Activated CD4-positive, alpha-beta memory T cell treated with anti-CD3 and anti-CD28 coated beads for 36 hours (primary cell): ENCODE measurements around the gene CNNM2. TPM values are rescaled to one million over a fixed set of nuclear protein-coding genes. Genes with fewer than 3 reads are reported as not detected.
A peak's percentile ranks its signal among the peaks of the same experiment; 100 is the strongest.

Experiments used
- CTCF ChIA-PET: fragments of 350-600 bp; sonication (Branson Sonifier 250); formaldehyde crosslinking; loops from one replicate; lab custom pipeline; 2021; ENCODE audit warnings: antibody characterized with exemption, inconsistent platforms; lab: Charles Lee
- POLR2A ChIA-PET: fragments of 350-600 bp; sonication (Branson Sonifier 250); formaldehyde crosslinking; loops from one replicate; lab custom pipeline; 2021; ENCODE audit warnings: antibody characterized with exemption; lab: Charles Lee
- DNase-seq: peaks from one replicate; pipeline ENCODE4 v3.0.0-alpha.2; 2020
- H3K27ac Mint-ChIP-seq: one replicate; pipeline ENCODE4 v1.8.0; 2021; ENCODE audit warnings: mixed read lengths
- H3K27me3 Mint-ChIP-seq: one replicate; pipeline ENCODE4 v1.8.0; 2021; ENCODE audit warnings: mixed read lengths
- H3K36me3 Mint-ChIP-seq: one replicate; pipeline ENCODE4 v1.8.0; 2021; ENCODE audit warnings: mixed read lengths
- H3K4me1 Mint-ChIP-seq: one replicate; pipeline ENCODE4 v1.8.0; 2021; ENCODE audit warnings: low read depth, mixed read lengths
- H3K4me3 Mint-ChIP-seq: one replicate; pipeline ENCODE4 v1.8.0; 2021; ENCODE audit warnings: mild to moderate bottlenecking, mixed read lengths
- H3K9me3 Mint-ChIP-seq: one replicate; pipeline ENCODE4 v1.8.0; 2021; ENCODE audit warnings: mixed read lengths
- intact Hi-C: fragments of 100-400 bp; cut with micrococcal nuclease; formaldehyde crosslinking; loops from one replicate; pipeline ENCODE4 v1.15.1; 2023
- total RNA-seq, 2 experiments: library from RNA; stranded (reverse); gene quantifications; one replicate each; pipeline ENCODE4 v1.2.3, GENCODE V29; 2021

The CNNM2 gene
- total RNA-seq, result 1 to 10 TPM; 4.0 to 4.2 TPM

- Mint-ChIP-seq H3K27ac (peak within 1 kb of the TSS; percentile 84), H3K9me3 (no peaks in the 10 kb centered on the region), H3K4me1 (peaks cover 45% of the 10 kb centered on the region), H3K4me3 (peak within 1 kb of the TSS; percentile 90), H3K27me3 (peaks cover 4% of the 10 kb centered on the region), H3K36me3 (no peaks in the 10 kb centered on the region)
- POLR2A ChIA-PET, result interaction anchor here (0.8 to 1.6 kb wide), 9 partner anchors 41 to 279 kb away, joined by 3 to 10 read pairs (median 4); partner anchors contain the start of genes ARL3 and SFXN2
- intact Hi-C loops, result loop anchor here (1.0 to 10.0 kb wide), 11 partner anchors 18 to 569 kb away; partner anchors contain the start of genes ACTR1A, ATP5MK, BORCS7 and PDCD11
- DNase-seq, result peak; percentile 100
- CTCF ChIA-PET, result interaction anchor here (0.6 to 4.0 kb wide), 42 partner anchors 8 to 567 kb away, joined by 3 to 108 read pairs (median 5); partner anchors contain the start of genes INA, NT5C2, PCGF6 and RPEL1
Measured at GRCh38 chr10:102917962-102918816, at the start of gene CNNM2. Gene CNNM2, plus strand, starts transcription at chr10:102918294. Its CDS starts 187 bp downstream, at chr10:102918481.

GRCh38 chr10:102868911-102869257 is 49.2 kb upstream of the CNNM2 start:
- no peak overlapping the region for H3K27ac Mint-ChIP-seq
- ChIA-PET CTCF (no interaction called here), POLR2A (no interaction called here)
- no peak for DNase-seq
- intact Hi-C loops, result no loop called here
- H3K36me3 Mint-ChIP-seq, result peaks cover 1% of the 10 kb centered on the region
- peaks cover 17% of the 10 kb centered on the region for H3K27me3 Mint-ChIP-seq
- H3K4me3 Mint-ChIP-seq, result peak overlapping the region; percentile 60
- peaks cover 5% of the 10 kb centered on the region for H3K4me1 Mint-ChIP-seq
- no peaks in the 10 kb centered on the region for H3K9me3 Mint-ChIP-seq

GRCh38 chr10:102869258-102870198 is 48.6 kb upstream of the CNNM2 start, which contains the start of gene AS3MT:
Gene AS3MT, plus strand, starts transcription at chr10:102869470. Its CDS starts 123 bp downstream, at chr10:102869593.
- intact Hi-C loops, result no loop called here
- Mint-ChIP-seq H3K4me1 (peaks cover 5% of the 10 kb centered on the region), H3K27ac (no peak within 1 kb of the TSS), H3K4me3 (peak within 1 kb of the TSS; percentile 60), H3K27me3 (peaks cover 17% of the 10 kb centered on the region), H3K9me3 (no peaks in the 10 kb centered on the region), H3K36me3 (no peaks in the 10 kb centered on the region)
- ChIA-PET CTCF (no interaction called here), POLR2A (no interaction called here)
- peak; percentile 26 for DNase-seq

- Mint-ChIP-seq H3K27ac (no peak overlapping the region), H3K9me3 (no peaks in the 10 kb centered on the region), H3K4me3 (peak overlapping the region; percentile 49), H3K4me1 (peaks cover 5% of the 10 kb centered on the region), H3K36me3 (no peaks in the 10 kb centered on the region), H3K27me3 (peaks cover 17% of the 10 kb centered on the region)
- ChIA-PET CTCF (no interaction called here), POLR2A (no interaction called here)
- no peak for DNase-seq
- intact Hi-C loops, result no loop called here
Measured at GRCh38 chr10:102870221-102870620, 47.9 kb upstream of the CNNM2 start.

GRCh38 chr10:102872163-102872562 is 45.9 kb upstream of the CNNM2 start:
- no peak overlapping the region for H3K27ac Mint-ChIP-seq
- CTCF ChIA-PET, result no interaction called here
- no peaks in the 10 kb centered on the region for H3K9me3 Mint-ChIP-seq
- H3K4me3 Mint-ChIP-seq, result no peak overlapping the region
- DNase-seq, result no peak
- intact Hi-C loops, result no loop called here
- peaks cover 17% of the 10 kb centered on the region for H3K27me3 Mint-ChIP-seq
- H3K4me1 Mint-ChIP-seq, result peaks cover 5% of the 10 kb centered on the region
- POLR2A ChIA-PET, result no interaction called here
- H3K36me3 Mint-ChIP-seq, result no peaks in the 10 kb centered on the region

- H3K36me3 Mint-ChIP-seq, result no peaks in the 10 kb centered on the region
- POLR2A ChIA-PET, result no interaction called here
Measured at GRCh38 chr10:102876747-102877153, 41.3 kb upstream of the CNNM2 start.

GRCh38 chr10:102878629-102879028 is 39.5 kb upstream of the CNNM2 start:
- ChIA-PET POLR2A (no interaction called here), CTCF (interaction anchor here (0.6 kb wide), 1 partner anchor 24 kb away, joined by 3 read pairs; no protein-coding TSS in a partner anchor)
- no peaks in the 10 kb centered on the region for H3K36me3 Mint-ChIP-seq
- no peaks in the 10 kb centered on the region for H3K27me3 Mint-ChIP-seq
- no peak for DNase-seq
- H3K27ac Mint-ChIP-seq, result no peak overlapping the region
- H3K4me3 Mint-ChIP-seq, result no peak overlapping the region
- no peaks in the 10 kb centered on the region for H3K9me3 Mint-ChIP-seq
- intact Hi-C loops, result no loop called here
- H3K4me1 Mint-ChIP-seq, result no peaks in the 10 kb centered on the region

More at GRCh38 chr10:102876747-102877153, 41.3 kb upstream of the CNNM2 start:
- Mint-ChIP-seq H3K27me3 (no peaks in the 10 kb centered on the region), H3K4me1 (no peaks in the 10 kb centered on the region), H3K27ac (no peak overlapping the region), H3K9me3 (no peaks in the 10 kb centered on the region), H3K4me3 (no peak overlapping the region)
- intact Hi-C loops, result no loop called here
- DNase-seq, result no peak
- CTCF ChIA-PET, result interaction anchor here (0.6 to 1.2 kb wide), 2 partner anchors 13 to 84 kb away, joined by 3 read pairs; no protein-coding TSS in a partner anchor

- H3K4me1 Mint-ChIP-seq, result no peaks in the 10 kb centered on the region
- H3K27me3 Mint-ChIP-seq, result no peaks in the 10 kb centered on the region
- H3K4me3 Mint-ChIP-seq, result no peak overlapping the region
- H3K9me3 Mint-ChIP-seq, result no peaks in the 10 kb centered on the region
- ChIA-PET CTCF (no interaction called here), POLR2A (no interaction called here)
- no peak overlapping the region for H3K27ac Mint-ChIP-seq
- intact Hi-C loops, result no loop called here
- no peak for DNase-seq
- H3K36me3 Mint-ChIP-seq, result no peaks in the 10 kb centered on the region
Measured at GRCh38 chr10:102880256-102880655, 37.8 kb upstream of the CNNM2 start.

- CTCF ChIA-PET, result interaction anchor here (2.0 kb wide), 1 partner anchor 14 kb away, joined by 7 read pairs; no protein-coding TSS in a partner anchor
- POLR2A ChIA-PET, result no interaction called here
- no peaks in the 10 kb centered on the region for H3K4me1 Mint-ChIP-seq
- H3K27ac Mint-ChIP-seq, result no peak overlapping the region
- DNase-seq, result no peak
- intact Hi-C loops, result no loop called here
- H3K9me3 Mint-ChIP-seq, result no peaks in the 10 kb centered on the region
- no peaks in the 10 kb centered on the region for H3K27me3 Mint-ChIP-seq
- H3K36me3 Mint-ChIP-seq, result no peaks in the 10 kb centered on the region
- H3K4me3 Mint-ChIP-seq, result no peak overlapping the region
Measured at GRCh38 chr10:102888048-102888447, 30.0 kb upstream of the CNNM2 start.

GRCh38 chr10:102894466-102895213 is 23.5 kb upstream of the CNNM2 start:
- Mint-ChIP-seq H3K36me3 (peaks cover 3% of the 10 kb centered on the region), H3K27me3 (no peaks in the 10 kb centered on the region), H3K4me1 (no peaks in the 10 kb centered on the region), H3K27ac (no peak overlapping the region), H3K4me3 (no peak overlapping the region), H3K9me3 (no peaks in the 10 kb centered on the region)
- ChIA-PET CTCF (no interaction called here), POLR2A (no interaction called here)
- no peak for DNase-seq
- intact Hi-C loops, result no loop called here

- CTCF ChIA-PET, result interaction anchor here (4.5 kb wide), 1 partner anchor 67 kb away, joined by 59 read pairs; the partner anchor contains the start of gene CYP17A1
Measured at GRCh38 chr10:102900006-102900405, 18.1 kb upstream of the CNNM2 start.

More at GRCh38 chr10:102900006-102900405, 18.1 kb upstream of the CNNM2 start:
- intact Hi-C loops, result no loop called here
- H3K4me1 Mint-ChIP-seq, result no peaks in the 10 kb centered on the region
- no peak for DNase-seq
- no peaks in the 10 kb centered on the region for H3K27me3 Mint-ChIP-seq
- H3K36me3 Mint-ChIP-seq, result no peaks in the 10 kb centered on the region
- POLR2A ChIA-PET, result no interaction called here
- no peaks in the 10 kb centered on the region for H3K9me3 Mint-ChIP-seq
- no peak overlapping the region for H3K27ac Mint-ChIP-seq
- no peak overlapping the region for H3K4me3 Mint-ChIP-seq
